A549 (cell line): Measurements from ENCODE around the gene NCAM2. TPM values are rescaled to one million over a fixed set of nuclear protein-coding genes. Genes with fewer than 3 reads are reported as not detected.

ENCODE experiments used
- ATAC-seq, 2 experiments: fragments of 200-7000 bp in 1 of 2; fragments of >200 bp in 1 of 2; cut with Nextera tagmentation in 1 of 2; cut with Tn5 transposase in 1 of 2; 3 replicates each; pipeline versions ENCODE4 v1.8.0 to v1.9.1; 2018 to 2020; ENCODE audit warnings: mild to moderate bottlenecking in 1 of 2, moderate library complexity in 1 of 2
- CTCF ChIA-PET: fragments of 300-600 bp; sonication (Branson Sonifier 250); formaldehyde crosslinking; extraction: SDS; loops from one replicate; lab custom pipeline; 2021; ENCODE audit warnings: antibody characterized with exemption, inconsistent platforms; lab: Yijun Ruan, JAX
- POLR2A ChIA-PET: fragments of 350-600 bp; formaldehyde crosslinking; extraction: SDS; loops from one replicate; lab custom pipeline; 2021; ENCODE audit warnings: antibody characterized with exemption, inconsistent platforms; lab: Yijun Ruan, JAX
- DNase-seq, 2 experiments: peaks; one replicate each; pipeline versions ENCODE4 v3.0.0 to v3.0.0-alpha.2; 2011 to 2016; ENCODE audit warnings: low read depth in 1 of 2, low spot score in 1 of 2
- FAIRE-seq: peaks from 2 replicates; lab custom pipeline; 2011; peaks lifted over from hg19 to GRCh38; lab: Jason Lieb, UNC
- H3K27ac ChIP-seq, 2 experiments: fragments of >200 bp; sonication (Bioruptor Twin); formaldehyde crosslinking; 3 replicates each; pipeline ENCODE4 v1.5.1; 2016 to 2017
- H3K4me1 ChIP-seq: fragments of >200 bp; sonication (Bioruptor Twin); formaldehyde crosslinking; 3 replicates; pipeline ENCODE4 v1.6.1; 2016
- H3K4me2 ChIP-seq: fragments of >200 bp; sonication (Bioruptor Twin); formaldehyde crosslinking; 3 replicates; pipeline ENCODE4 v1.6.1; 2016
- H3K4me3 ChIP-seq: fragments of >200 bp; sonication (Bioruptor Twin); formaldehyde crosslinking; 3 replicates; pipeline ENCODE4 v1.5.1; 2016
- H3K9me3 ChIP-seq: fragments of >200 bp; sonication (Bioruptor Twin); formaldehyde crosslinking; 3 replicates; pipeline ENCODE4 v1.6.1; 2016
- CBX2 ChIP-seq: fragments of 200-600 bp; sonication (generic); IDR thresholded peaks from 2 replicates; pipeline ENCODE4 v1.6.1; 2016; ENCODE audit warnings: low read depth, mild to moderate bottlenecking, borderline replicate concordance
- CBX8 ChIP-seq: fragments of 200-600 bp; sonication (generic); IDR thresholded peaks from 2 replicates; pipeline ENCODE4 v1.6.1; 2016
- EP300 ChIP-seq, 2 experiments: fragments of >200 bp; sonication (Bioruptor Twin); formaldehyde crosslinking; IDR thresholded peaks; 2 replicates in 1 of 2; 3 replicates in 1 of 2; pipeline ENCODE4 v1.6.1; 2016 to 2017
- FOXS1 ChIP-seq: fragments of 250-450 bp; sonication (Bioruptor Pico); IDR thresholded peaks from 2 replicates; pipeline ENCODE4 v1.5.0; 2020; ENCODE audit warnings: mild to moderate bottlenecking, moderate library complexity
- HEYL ChIP-seq: fragments of 250-450 bp; sonication (Bioruptor Pico); IDR thresholded peaks from 2 replicates; pipeline ENCODE4 v1.8.0; 2021; ENCODE audit warnings: mild to moderate bottlenecking, moderate library complexity
- HOXB13 ChIP-seq: fragments of 250-450 bp; sonication (Bioruptor Pico); IDR thresholded peaks from 2 replicates; pipeline ENCODE4 v1.5.0; 2020; ENCODE audit warnings: low read depth, mild to moderate bottlenecking, moderate library complexity
- HOXB5 ChIP-seq: fragments of 250-450 bp; sonication (Bioruptor Pico); IDR thresholded peaks from 2 replicates; pipeline ENCODE4 v1.5.0; 2020; ENCODE audit warnings: mild to moderate bottlenecking, moderate library complexity
- JUN ChIP-seq, 2 experiments: fragments of >200 bp; sonication (Bioruptor Twin); formaldehyde crosslinking; IDR thresholded peaks; 2 replicates in 1 of 2; 3 replicates in 1 of 2; pipeline ENCODE4 v1.6.1; 2016 to 2017
- KDM1A ChIP-seq: fragments of 200-600 bp; sonication (generic); IDR thresholded peaks from 2 replicates; pipeline ENCODE4 v1.6.1; 2016; ENCODE audit warnings: low read depth, mild to moderate bottlenecking
- MAFK ChIP-seq: fragments of 450-650 bp; IDR thresholded peaks from 2 replicates; pipeline ENCODE4 v1.6.1; 2014; ENCODE audit not compliant: partially characterized antibody
- MYC ChIP-seq: IDR thresholded peaks from 2 replicates; pipeline ENCODE4 v1.6.1; 2012; ENCODE audit warnings: mild to moderate bottlenecking, inconsistent platforms, low read length, improper control_type of control experiment, borderline replicate concordance
- NFE2L2 ChIP-seq: fragments of 150-350 bp; conservative IDR thresholded peaks from 2 replicates; pipeline ENCODE4 v1.6.1; 2014; ENCODE audit warnings: low read length
- POLR2A ChIP-seq: IDR thresholded peaks from 2 replicates; pipeline ENCODE4 v1.6.1; 2012; ENCODE audit warnings: mild to moderate bottlenecking, low read length
- POLR2AphosphoS2 ChIP-seq: conservative IDR thresholded peaks from 2 replicates; pipeline ENCODE4 v1.6.1; 2012; ENCODE audit warnings: low read length, improper control_type of control experiment, inconsistent platforms
- RCOR1 ChIP-seq: fragments of 150-350 bp; IDR thresholded peaks from 2 replicates; pipeline ENCODE4 v1.6.1; 2014; ENCODE audit warnings: antibody characterized with exemption, low read length, low read depth
- RFX5 ChIP-seq: fragments of 450-650 bp; IDR thresholded peaks from 2 replicates; pipeline ENCODE4 v1.7.1; 2014; ENCODE audit warnings: antibody characterized with exemption, mild to moderate bottlenecking, moderate library complexity
- TFCP2L1 ChIP-seq: fragments of 250-450 bp; sonication (Bioruptor Pico); IDR thresholded peaks from 2 replicates; pipeline ENCODE4 v1.5.0; 2021; ENCODE audit warnings: mild to moderate bottlenecking
- TP53 ChIP-seq: fragments of 250-450 bp; sonication (Bioruptor Pico); IDR thresholded peaks from 2 replicates; pipeline ENCODE4 v1.5.0; 2021; ENCODE audit warnings: mild to moderate bottlenecking, moderate library complexity
- ZNF302 ChIP-seq: fragments of 250-450 bp; sonication (Bioruptor Pico); IDR thresholded peaks from 2 replicates; pipeline ENCODE4 v1.9.0; 2021; ENCODE audit warnings: inconsistent platforms, mild to moderate bottlenecking, moderate library complexity
- WGBS: methylation state at CpG from one replicate; pipeline ENCODE4 v1.1.6; 2017; ENCODE audit errors: missing lambda C conversion rate; 5-methylcytosine and 5-hydroxymethylcytosine counted together
- polyA plus RNA-seq, 4 experiments: library from polyadenylated mRNA; depleted of rRNA in 3 of 4; stranded (reverse); fragments of >200 nt; fragmentation: RNase III in 1 of 4; extraction: RNeasy Plus Mini Kit Qiagen cat#74134 plus additional on column Dnase treatment in 1 of 4; gene quantifications; 2 replicates in 3 of 4; 3 replicates in 1 of 4; pipeline ENCODE4 v1.2.3, GENCODE V29; 2011 to 2017
- TF ChIP-seq, protein P1 (sequence below): fragments of >200 bp; sonication (Bioruptor Twin); formaldehyde crosslinking; IDR thresholded peaks from 3 replicates; pipeline ENCODE4 v1.5.1; 2016

The NCAM2 gene
- polyA plus RNA-seq, 2 of the 4 experiments (the other 2 are of a cell fraction), result not detected

DNA sequence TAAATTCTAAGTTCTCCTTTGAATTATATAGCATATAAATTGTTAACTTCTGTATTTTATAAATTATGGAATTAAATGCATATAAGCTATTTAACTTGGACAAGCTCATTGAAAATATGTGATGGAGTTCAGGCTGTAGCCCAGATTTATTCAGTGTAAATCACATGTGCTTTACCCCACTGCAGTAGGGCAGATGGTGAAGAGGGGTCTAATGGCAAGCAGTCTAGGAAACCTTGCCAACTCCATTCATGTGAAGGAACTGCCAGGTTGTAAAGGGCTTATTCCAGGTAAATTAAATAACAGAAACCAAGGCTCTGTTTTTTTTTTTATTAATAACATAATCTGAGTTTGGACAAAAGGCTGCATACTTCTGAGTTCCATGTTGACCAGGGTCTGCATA is 243.2 kb downstream of the NCAM2 start:
- TF ChIP-seq RFX5, result no peak
- TF ChIP-seq TFCP2L1, result no peak
- no peak for TF ChIP-seq POLR2A
- TF ChIP-seq, all 56 proteins: peak for 0
- DNase-seq (no peak), FAIRE-seq (no peak), ATAC-seq (no peak)
- H3K4me1 ChIP-seq, result no peaks in the 10 kb centered on the region
- no peak overlapping the region for H3K27ac ChIP-seq
- no peak overlapping the region for H3K4me2 ChIP-seq
- CTCF ChIA-PET, result no interaction called here
- no peaks in the 10 kb centered on the region for H3K9me3 ChIP-seq
- POLR2A ChIA-PET, result no interaction called here
- H3K4me3 ChIP-seq, result no peak overlapping the region

DNA sequence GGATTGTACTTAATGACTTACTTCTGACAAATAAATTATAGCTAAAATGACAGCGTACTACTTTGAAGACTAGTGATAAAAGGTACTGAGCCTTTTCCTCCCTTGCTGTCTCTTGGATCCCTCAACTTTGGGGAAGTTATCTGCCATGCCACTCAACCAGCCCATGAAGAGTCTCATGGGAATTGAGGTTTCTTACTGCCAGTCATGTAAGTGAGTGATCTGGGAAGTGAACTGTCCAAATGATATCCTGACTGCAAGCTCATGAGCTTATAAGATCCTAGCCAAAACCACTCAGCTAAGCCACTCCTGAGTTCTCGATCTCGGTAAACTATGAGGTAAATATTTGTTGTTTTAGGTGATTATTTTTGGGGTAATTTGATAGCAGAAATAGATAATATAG is 247.8 kb downstream of the NCAM2 start:
- ATAC-seq, result no peak

DNA sequence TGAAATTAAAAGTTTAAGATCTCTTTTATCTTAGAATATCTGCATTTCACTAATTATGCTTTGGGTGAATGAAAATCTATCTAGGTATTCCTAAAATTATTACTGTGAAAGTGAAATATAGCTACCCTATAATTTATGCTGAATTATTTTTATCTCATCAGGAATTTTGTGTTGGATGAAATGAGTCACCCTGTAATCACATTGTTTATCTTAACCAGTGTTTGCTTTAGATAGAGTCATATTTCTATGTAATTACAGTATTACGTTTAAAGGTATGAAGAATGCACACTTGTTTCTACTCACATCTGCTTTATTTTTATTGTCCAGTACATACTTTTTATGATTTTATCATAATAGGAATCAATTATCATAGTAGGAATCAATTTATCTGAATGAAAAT is 249.2 kb downstream of the NCAM2 start:
- CTCF ChIA-PET, result no interaction called here
- no peaks in the 10 kb centered on the region for H3K4me1 ChIP-seq
- DNase-seq (no peak), ATAC-seq (no peak), FAIRE-seq (no peak)
- POLR2A ChIA-PET, result no interaction called here
- no peaks in the 10 kb centered on the region for H3K9me3 ChIP-seq
- TF ChIP-seq RCOR1, result no peak
- 6% methylated on average over 1 of the region's 1 CpG for WGBS
- H3K4me2 ChIP-seq, result no peak overlapping the region
- H3K27ac ChIP-seq, result no peak overlapping the region
- H3K4me3 ChIP-seq, result no peak overlapping the region

More for the DNA sequence above, 247.8 kb downstream of the NCAM2 start:
- CTCF ChIA-PET, result no interaction called here
- H3K4me3 ChIP-seq, result no peak overlapping the region
- no peaks in the 10 kb centered on the region for H3K9me3 ChIP-seq
- no peak for FAIRE-seq
- no peak overlapping the region for H3K4me2 ChIP-seq
- no peaks in the 10 kb centered on the region for H3K4me1 ChIP-seq
- H3K27ac ChIP-seq, result no peak overlapping the region
- WGBS, result 15% methylated on average over 3 of the region's 3 CpGs
- POLR2A ChIA-PET, result no interaction called here
- TF ChIP-seq KDM1A (no peak), HOXB5 (CRISPR knock-in tag) (no peak), MAFK (no peak), NFE2L2 (no peak), TFCP2L1 (no peak), FOXS1 (CRISPR knock-in tag) (no peak), MYC (no peak), CBX8 (no peak), POLR2AphosphoS2 (no peak), JUN (IDR thresholded peaks at IDR 0.05) (no peak), EP300 (IDR thresholded peaks at IDR 0.05) (no peak), TP53 (no peak), HEYL (CRISPR knock-in tag) (no peak)
- TF ChIP-seq, all 56 proteins: peak for 0
- no peak for DNase-seq

DNA sequence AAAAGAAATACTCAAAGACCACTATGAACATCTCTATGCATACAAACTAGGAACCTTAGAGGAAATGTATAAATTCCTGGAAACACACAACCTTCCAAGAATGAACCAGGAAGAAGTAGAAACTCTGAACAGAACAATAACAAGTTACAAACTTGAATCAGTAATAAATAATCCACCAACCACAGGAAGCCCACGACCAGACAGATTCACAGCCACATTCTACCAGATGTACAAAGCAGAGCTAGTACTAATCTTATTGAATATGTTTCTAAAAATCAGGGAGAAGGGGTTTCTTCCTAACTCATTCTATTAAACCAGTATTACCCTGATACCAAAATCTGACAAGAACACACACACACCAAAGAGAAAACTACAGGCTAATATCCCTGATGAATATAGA is 263.8 kb downstream of the NCAM2 start:
- no peak for DNase-seq
- no peaks in the 10 kb centered on the region for H3K9me3 ChIP-seq
- no peaks in the 10 kb centered on the region for H3K4me1 ChIP-seq
- ChIA-PET POLR2A (no interaction called here), CTCF (no interaction called here)
- no peak for ATAC-seq
- FAIRE-seq, result no peak
- TF ChIP-seq, protein P1, sequence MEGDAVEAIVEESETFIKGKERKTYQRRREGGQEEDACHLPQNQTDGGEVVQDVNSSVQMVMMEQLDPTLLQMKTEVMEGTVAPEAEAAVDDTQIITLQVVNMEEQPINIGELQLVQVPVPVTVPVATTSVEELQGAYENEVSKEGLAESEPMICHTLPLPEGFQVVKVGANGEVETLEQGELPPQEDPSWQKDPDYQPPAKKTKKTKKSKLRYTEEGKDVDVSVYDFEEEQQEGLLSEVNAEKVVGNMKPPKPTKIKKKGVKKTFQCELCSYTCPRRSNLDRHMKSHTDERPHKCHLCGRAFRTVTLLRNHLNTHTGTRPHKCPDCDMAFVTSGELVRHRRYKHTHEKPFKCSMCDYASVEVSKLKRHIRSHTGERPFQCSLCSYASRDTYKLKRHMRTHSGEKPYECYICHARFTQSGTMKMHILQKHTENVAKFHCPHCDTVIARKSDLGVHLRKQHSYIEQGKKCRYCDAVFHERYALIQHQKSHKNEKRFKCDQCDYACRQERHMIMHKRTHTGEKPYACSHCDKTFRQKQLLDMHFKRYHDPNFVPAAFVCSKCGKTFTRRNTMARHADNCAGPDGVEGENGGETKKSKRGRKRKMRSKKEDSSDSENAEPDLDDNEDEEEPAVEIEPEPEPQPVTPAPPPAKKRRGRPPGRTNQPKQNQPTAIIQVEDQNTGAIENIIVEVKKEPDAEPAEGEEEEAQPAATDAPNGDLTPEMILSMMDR, result no peak
- no peak for TF ChIP-seq ZNF302
- TF ChIP-seq CBX2, result no peak
- no peak for TF ChIP-seq HOXB13
- no peak overlapping the region for H3K4me2 ChIP-seq
- no peak overlapping the region for H3K4me3 ChIP-seq
- 0% methylated on average over 1 of the region's 1 CpG for WGBS
- H3K27ac ChIP-seq, result no peak overlapping the region
